Endodermal cell (in vitro differentiated cells): ENCODE results near the gene KIF6. TPM values are rescaled to one million over a fixed set of nuclear protein-coding genes. Genes with fewer than 3 reads are reported as not detected.
A peak's percentile ranks its signal among the peaks of the same experiment; 100 is the strongest.

Experiments
- DNase-seq: peaks from one replicate; pipeline ENCODE4 v3.0.0-alpha.2; 2017
- H3K27ac ChIP-seq: 2 replicates; pipeline ENCODE4 v1.5.1; 2013; ENCODE audit warnings: mild to moderate bottlenecking, low read depth, low read length, moderate library complexity
- H3K27me3 ChIP-seq: 2 replicates; pipeline ENCODE4 v1.6.1; 2013; ENCODE audit warnings: mild to moderate bottlenecking, low read length, moderate library complexity; ENCODE audit not compliant: insufficient read depth, control insufficient read depth, poor library complexity, severe bottlenecking
- H3K36me3 ChIP-seq: 2 replicates; pipeline ENCODE4 v1.7.0; 2013; ENCODE audit warnings: mild to moderate bottlenecking, low read length, moderate library complexity; ENCODE audit not compliant: control insufficient read depth, insufficient read depth
- H3K4me1 ChIP-seq: one replicate; pipeline ENCODE4 v1.7.0; 2013; ENCODE audit warnings: low read length; ENCODE audit not compliant: control insufficient read depth, insufficient read depth
- H3K4me3 ChIP-seq: 2 replicates; pipeline ENCODE4 v1.5.1; 2013; ENCODE audit warnings: mild to moderate bottlenecking, low read length, moderate library complexity
- H3K9ac ChIP-seq: 2 replicates; pipeline ENCODE4 v1.6.1; 2013; ENCODE audit warnings: mild to moderate bottlenecking, low read length, moderate library complexity; ENCODE audit not compliant: poor library complexity, severe bottlenecking; ENCODE audit errors: extremely low read depth
- H3K9me3 ChIP-seq: 2 replicates; pipeline ENCODE4 v1.6.1; 2013; ENCODE audit warnings: mild to moderate bottlenecking, low read length, moderate library complexity; ENCODE audit not compliant: control insufficient read depth
- H3K27ac Mint-ChIP-seq: 2 replicates; pipeline ENCODE4 v1.8.0; 2020; ENCODE audit warnings: mixed read lengths
- H3K27me3 Mint-ChIP-seq: 2 replicates; pipeline ENCODE4 v1.8.0; 2021; ENCODE audit warnings: mild to moderate bottlenecking, mixed read lengths; ENCODE audit not compliant: insufficient read depth
- H3K36me3 Mint-ChIP-seq: 2 replicates; pipeline ENCODE4 v1.8.0; 2020; ENCODE audit warnings: low read depth, mixed read lengths
- H3K4me1 Mint-ChIP-seq: 2 replicates; pipeline ENCODE4 v1.8.0; 2020; ENCODE audit warnings: mixed read lengths
- H3K4me3 Mint-ChIP-seq: 2 replicates; pipeline ENCODE4 v1.8.0; 2020; ENCODE audit warnings: mild to moderate bottlenecking, moderate library complexity, mixed read lengths
- H3K9me3 Mint-ChIP-seq: 2 replicates; pipeline ENCODE4 v1.8.0; 2020; ENCODE audit warnings: mild to moderate bottlenecking, mixed read lengths
- CTCF ChIP-seq: fragments of 200-600 bp; sonication (generic); conservative IDR thresholded peaks from 2 replicates; pipeline ENCODE4 v1.5.0; 2021; ENCODE audit warnings: antibody characterized with exemption, mild to moderate bottlenecking
- WGBS, 2 experiments: methylation state at CpG; one replicate each; pipeline versions ENCODE4 v1.1.5 to v1.1.7; 2013; ENCODE audit warnings: missing lambda C conversion rate in 2 of 2, mixed read lengths in 1 of 2; ENCODE audit not compliant: insufficient coverage in 1 of 2, insufficient read length in 1 of 2; 5-methylcytosine and 5-hydroxymethylcytosine counted together
- total RNA-seq, 2 donors: library from RNA; stranded (reverse); fragmentation: NEBNext Ultra II Directional in 1 of 2; extraction: Animal tissue kit (Norgen Biotek cat#: 25700) in 1 of 2; gene quantifications; 2 replicates in 1 of 2; 3 replicates in 1 of 2; pipeline ENCODE4 v1.2.1, GENCODE V29; 2021

Gene KIF6
- total RNA-seq, 2 donors from 2014 or later, result 0.62 to 1.1 TPM

GRCh38 chr6:39313526-39314272, 411.5 kb downstream of the KIF6 start:
- Mint-ChIP-seq H3K4me3 (peak overlapping the region; percentile 54), H3K27me3 (peaks cover 86% of the 10 kb centered on the region), H3K9me3 (no peaks in the 10 kb centered on the region), H3K36me3 (no peaks in the 10 kb centered on the region), H3K27ac (no peak overlapping the region), H3K4me1 (peaks cover 2% of the 10 kb centered on the region)
- no peaks in the 10 kb centered on the region for H3K4me1 ChIP-seq
- WGBS, 2 experiments, result 1 to 3% methylated on average over 10 to 80 of the region's 80 CpGs
- peak; percentile 77 for DNase-seq
- H3K27me3 ChIP-seq, result peaks cover 82% of the 10 kb centered on the region
- no peak overlapping the region for H3K27ac ChIP-seq
- H3K9me3 ChIP-seq, result no peaks in the 10 kb centered on the region
- H3K4me3 ChIP-seq, result peak overlapping the region; percentile 74
- TF ChIP-seq CTCF, result peak; percentile 16
- no peaks in the 10 kb centered on the region for H3K36me3 ChIP-seq
- H3K9ac ChIP-seq, result no peak overlapping the region

- no peak overlapping the region for H3K27ac ChIP-seq
- DNase-seq, result no peak
- no peak overlapping the region for H3K27ac Mint-ChIP-seq
- H3K4me3 Mint-ChIP-seq, result peak overlapping the region; percentile 54
- no peaks in the 10 kb centered on the region for H3K4me1 ChIP-seq
- H3K27me3 Mint-ChIP-seq, result peaks cover 79% of the 10 kb centered on the region
- no peaks in the 10 kb centered on the region for H3K9me3 ChIP-seq
- no peaks in the 10 kb centered on the region for H3K9me3 Mint-ChIP-seq
- H3K4me3 ChIP-seq, result peak overlapping the region; percentile 74
- WGBS, 2 experiments, result 41 to 69% methylated on average over 7 to 45 of the region's 45 CpGs
- no peak overlapping the region for H3K9ac ChIP-seq
- no peaks in the 10 kb centered on the region for H3K36me3 ChIP-seq
- peaks cover 79% of the 10 kb centered on the region for H3K27me3 ChIP-seq
- H3K4me1 Mint-ChIP-seq, result peaks cover 2% of the 10 kb centered on the region
- no peaks in the 10 kb centered on the region for H3K36me3 Mint-ChIP-seq
- TF ChIP-seq CTCF, result no peak
These were observed 412.2 kb downstream of the KIF6 start for GRCh38 chr6:39312912-39313525.

- H3K4me3 ChIP-seq, result no peak overlapping the region
- no peak overlapping the region for H3K27ac ChIP-seq
- Mint-ChIP-seq H3K27me3 (peaks cover 63% of the 10 kb centered on the region), H3K4me3 (no peak overlapping the region), H3K4me1 (peaks cover 2% of the 10 kb centered on the region), H3K27ac (no peak overlapping the region), H3K36me3 (no peaks in the 10 kb centered on the region), H3K9me3 (no peaks in the 10 kb centered on the region)
- WGBS, 2 experiments, result 63 to 70% methylated on average over 3 to 4 of the region's 4 CpGs
- no peak for TF ChIP-seq CTCF
- no peaks in the 10 kb centered on the region for H3K4me1 ChIP-seq
- H3K27me3 ChIP-seq, result peaks cover 60% of the 10 kb centered on the region
- H3K9ac ChIP-seq, result no peak overlapping the region
- DNase-seq, result no peak
- no peaks in the 10 kb centered on the region for H3K9me3 ChIP-seq
- H3K36me3 ChIP-seq, result no peaks in the 10 kb centered on the region
These were observed 414.7 kb downstream of the KIF6 start for GRCh38 chr6:39310542-39310941.
